Neural cell (in vitro differentiated cells): ENCODE measurements around the gene PTPRU. TPM values are rescaled to one million over a fixed set of nuclear protein-coding genes. Genes with fewer than 3 reads are reported as not detected.

Experiments
- H2AFZ ChIP-seq: fragments of 200-600, 300-800 bp; sonication (generic), shearing (Covaris generic); 2 replicates; pipeline ENCODE4 v1.6.0; 2014; ENCODE audit warnings: low read depth, mild to moderate bottlenecking, antibody characterized with exemption, low read length, moderate library complexity
- H3F3A ChIP-seq: fragments of 200-600 bp; shearing (Covaris generic); 2 replicates; pipeline ENCODE4 v1.6.1; 2016; ENCODE audit warnings: mild to moderate bottlenecking, moderate library complexity, mixed read lengths, antibody characterized with exemption, low read length; ENCODE audit not compliant: insufficient read depth, poor library complexity, severe bottlenecking
- H3K27ac ChIP-seq: fragments of 200-600, 300-800 bp; sonication (generic), shearing (Covaris generic); 2 replicates; pipeline ENCODE4 v1.5.1; 2014; ENCODE audit warnings: mild to moderate bottlenecking, low read length, moderate library complexity
- H3K27me3 ChIP-seq: fragments of 300-800, 200-600 bp; sonication (generic), shearing (Covaris generic); 2 replicates; pipeline ENCODE4 v1.6.0; 2014; ENCODE audit warnings: mild to moderate bottlenecking, low read depth, low read length, moderate library complexity; ENCODE audit not compliant: insufficient read depth
- H3K36me3 ChIP-seq: fragments of 300-800, 200-600 bp; sonication (generic), shearing (Covaris generic); 2 replicates; pipeline ENCODE4 v1.5.1; 2014; ENCODE audit warnings: mild to moderate bottlenecking, antibody characterized with exemption, low read length, moderate library complexity; ENCODE audit not compliant: insufficient read depth
- H3K4me2 ChIP-seq: fragments of 300-800, 200-600 bp; sonication (generic), shearing (Covaris generic); 2 replicates; pipeline ENCODE4 v1.6.0; 2014; ENCODE audit warnings: mild to moderate bottlenecking, low read length
- H3K4me3 ChIP-seq: fragments of 300-800, 200-600 bp; sonication (generic), shearing (Covaris generic); 2 replicates; pipeline ENCODE4 v1.5.1; 2014; ENCODE audit warnings: mild to moderate bottlenecking, low read length, moderate library complexity
- H3K79me2 ChIP-seq: fragments of 200-600 bp; shearing (Covaris generic); replicated peaks from 2 replicates; pipeline ENCODE4 v1.6.0; 2014; ENCODE audit warnings: mild to moderate bottlenecking, low read length, moderate library complexity; ENCODE audit not compliant: insufficient read depth
- H3K9ac ChIP-seq: fragments of 300-800, 200-600 bp; sonication (generic), shearing (Covaris generic); 2 replicates; pipeline ENCODE4 v1.6.1; 2016; ENCODE audit warnings: mild to moderate bottlenecking, low read length, mixed read lengths
- H3K9me2 ChIP-seq: fragments of 200-600 bp; shearing (Covaris generic); 2 replicates; pipeline ENCODE4 v1.6.1; 2016; ENCODE audit warnings: mild to moderate bottlenecking, low read length, mixed read lengths; ENCODE audit not compliant: insufficient read depth
- H3K9me3 ChIP-seq: fragments of 200-600, 300-800 bp; sonication (generic), shearing (Covaris generic); 2 replicates; pipeline ENCODE4 v1.6.1; 2016; ENCODE audit warnings: mild to moderate bottlenecking, mixed run types, low read length, moderate library complexity, mixed read lengths
- H4K20me1 ChIP-seq: fragments of 200-600 bp; shearing (Covaris generic); 2 replicates; pipeline ENCODE4 v1.6.1; 2016; ENCODE audit warnings: mild to moderate bottlenecking, mixed run types; ENCODE audit not compliant: insufficient read depth
- CTCF ChIP-seq: fragments of 450-650 bp; IDR thresholded peaks from 2 replicates; pipeline ENCODE4 v1.5.1; 2014; ENCODE audit warnings: antibody characterized with exemption, mild to moderate bottlenecking, moderate library complexity; ENCODE audit not compliant: poor library complexity, severe bottlenecking
- EP300 ChIP-seq: fragments of 450-650 bp; conservative IDR thresholded peaks from 2 replicates; pipeline ENCODE4 v1.6.1; 2014; ENCODE audit warnings: antibody characterized with exemption, mild to moderate bottlenecking, moderate library complexity; ENCODE audit not compliant: poor library complexity, severe bottlenecking
- EZH2 ChIP-seq: fragments of 200-600, 300-800 bp; shearing (Covaris generic), sonication (generic); IDR thresholded peaks from 2 replicates; pipeline ENCODE4 v1.6.1; 2014; ENCODE audit warnings: antibody characterized with exemption, low read length, borderline replicate concordance, mild to moderate bottlenecking; ENCODE audit not compliant: insufficient read depth, poor library complexity, severe bottlenecking
- MXI1 ChIP-seq: fragments of 450-650 bp; conservative IDR thresholded peaks from 2 replicates; pipeline ENCODE4 v1.6.1; 2014; ENCODE audit warnings: antibody characterized with exemption, mild to moderate bottlenecking; ENCODE audit not compliant: poor library complexity, severe bottlenecking
- POLR2AphosphoS5 ChIP-seq: IDR thresholded peaks from 2 replicates; pipeline ENCODE4 v1.6.1; 2012
- RAD21 ChIP-seq: fragments of 450-650 bp; conservative IDR thresholded peaks from 2 replicates; pipeline ENCODE4 v1.6.1; 2014; ENCODE audit warnings: antibody characterized with exemption, mild to moderate bottlenecking, moderate library complexity
- REST ChIP-seq: IDR thresholded peaks from 2 replicates; pipeline ENCODE4 v1.6.1; 2012; ENCODE audit warnings: borderline replicate concordance
- SMC3 ChIP-seq: fragments of 450-650 bp; conservative IDR thresholded peaks from 2 replicates; pipeline ENCODE4 v1.6.1; 2014; ENCODE audit warnings: antibody characterized with exemption, mild to moderate bottlenecking, moderate library complexity; ENCODE audit not compliant: poor library complexity
- TAF1 ChIP-seq: IDR thresholded peaks from 2 replicates; pipeline ENCODE4 v1.6.1; 2012; ENCODE audit warnings: low read depth
- polyA plus RNA-seq: library from polyadenylated mRNA; depleted of rRNA; stranded (reverse); fragments of >200 nt; gene quantifications from 2 replicates; pipeline ENCODE4 v1.2.3, GENCODE V29; 2014

PTPRU gene
- polyA plus RNA-seq, 1 donor from 2014 or later, result 5.0 TPM

- H2AFZ ChIP-seq, result no peak overlapping the region
- TF ChIP-seq TAF1 (no peak), EZH2 (no peak), REST (no peak), CTCF (no peak), MXI1 (no peak), SMC3 (no peak), EP300 (no peak), POLR2AphosphoS5 (no peak), RAD21 (no peak)
These were observed 56.0 kb downstream of the PTPRU start for GRCh38 chr1:29292344-29292743.

GRCh38 chr1:29297450-29297849 lies 61.1 kb downstream of the PTPRU start:
- Histone ChIP-seq H3K9me3 (no peaks in the 10 kb centered on the region), H3K36me3 (no peaks in the 10 kb centered on the region), H3K27ac (no peak overlapping the region), H4K20me1 (no peaks in the 10 kb centered on the region), H3K9ac (no peak overlapping the region), H3K79me2 (no peaks in the 10 kb centered on the region), H3K27me3 (no peaks in the 10 kb centered on the region), H3K4me2 (no peak overlapping the region), H3K9me2 (no peaks in the 10 kb centered on the region), H3F3A (no peaks in the 10 kb centered on the region), H3K4me3 (no peak overlapping the region), H2AFZ (no peak overlapping the region)
- no peak for TF ChIP-seq TAF1
- TF ChIP-seq REST, result no peak
- TF ChIP-seq SMC3, result no peak
- TF ChIP-seq POLR2AphosphoS5, result no peak
- no peak for TF ChIP-seq RAD21
- no peak for TF ChIP-seq EP300
- TF ChIP-seq CTCF, result no peak
- TF ChIP-seq EZH2, result no peak
- no peak for TF ChIP-seq MXI1

More at GRCh38 chr1:29292344-29292743, 56.0 kb downstream of the PTPRU start:
- Histone ChIP-seq H3K4me2 (no peak overlapping the region), H3K27ac (no peak overlapping the region), H3K79me2 (no peaks in the 10 kb centered on the region), H3K9ac (no peak overlapping the region), H4K20me1 (no peaks in the 10 kb centered on the region), H3K4me3 (no peak overlapping the region), H3F3A (no peaks in the 10 kb centered on the region), H3K27me3 (no peaks in the 10 kb centered on the region), H3K9me2 (no peaks in the 10 kb centered on the region), H3K36me3 (no peaks in the 10 kb centered on the region), H3K9me3 (no peaks in the 10 kb centered on the region)
